GM10248 (cell line): ENCODE data around the gene IKZF2.

Experiments used
- CTCF ChIA-PET: fragments of 300-600 bp; sonication (Branson Sonifier 250); formaldehyde crosslinking; extraction: SDS; loops from one replicate; lab custom pipeline; 2021; ENCODE audit warnings: antibody characterized with exemption; lab: Yijun Ruan, JAX
- POLR2A ChIA-PET: fragments of 350-650 bp; sonication (Branson Sonifier 250); formaldehyde crosslinking; extraction: SDS; loops from one replicate; lab custom pipeline; 2020; ENCODE audit warnings: antibody characterized with exemption; lab: Yijun Ruan, JAX
- DNase-seq: peaks from one replicate; pipeline ENCODE4 v3.0.0; 2012; ENCODE audit errors: extremely low spot score
- CTCF ChIP-seq: IDR thresholded peaks from 2 replicates; pipeline ENCODE4 v1.5.1; 2012; ENCODE audit warnings: mild to moderate bottlenecking, low read depth; ENCODE audit errors: extremely low read depth, missing control alignments, control extremely low read depth

The IKZF2 gene

GRCh38 chr2:213046431-213046830 is 105.0 kb downstream of the IKZF2 start:
- ChIA-PET CTCF (interaction anchor here (1.6 to 2.1 kb wide), 4 partner anchors 8 to 108 kb away, joined by 4 to 9 read pairs (median 6); no protein-coding TSS in a partner anchor), POLR2A (no interaction called here)
- TF ChIP-seq CTCF: no peak
- DNase-seq: no peak

DNA sequence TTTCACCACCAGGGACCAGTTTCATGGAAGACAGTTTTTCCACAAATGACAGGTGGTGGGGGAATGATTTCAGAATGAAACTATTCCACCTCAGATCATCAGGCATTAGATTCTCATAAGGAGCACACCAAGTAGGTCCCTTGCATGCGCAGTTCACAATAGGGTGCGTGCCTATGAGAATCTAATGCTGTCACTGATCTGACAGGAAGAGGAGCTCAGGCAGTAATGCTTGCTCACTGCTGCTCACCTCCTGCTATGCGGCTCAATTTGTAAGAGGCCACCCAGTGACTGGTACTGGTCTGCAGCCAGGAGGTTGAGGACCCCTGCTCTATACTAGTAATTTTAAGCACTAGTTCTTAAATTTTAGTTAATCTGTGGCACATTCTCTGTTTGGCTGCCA is 107.8 kb downstream of the IKZF2 start:
- DNase-seq: no peak
- ChIA-PET POLR2A (no interaction called here), CTCF (interaction anchor here (0.8 to 1.0 kb wide), 2 partner anchors 31 to 48 kb away, joined by 3 read pairs; no protein-coding TSS in a partner anchor)
- TF ChIP-seq CTCF: no peak

GRCh38 chr2:213042262-213042661 is 109.2 kb downstream of the IKZF2 start:
- TF ChIP-seq CTCF: no peak
- ChIA-PET POLR2A (no interaction called here), CTCF (interaction anchor here (1.0 to 1.1 kb wide), 2 partner anchors 24 to 46 kb away, joined by 3 read pairs; no protein-coding TSS in a partner anchor)
- DNase-seq: no peak

DNA sequence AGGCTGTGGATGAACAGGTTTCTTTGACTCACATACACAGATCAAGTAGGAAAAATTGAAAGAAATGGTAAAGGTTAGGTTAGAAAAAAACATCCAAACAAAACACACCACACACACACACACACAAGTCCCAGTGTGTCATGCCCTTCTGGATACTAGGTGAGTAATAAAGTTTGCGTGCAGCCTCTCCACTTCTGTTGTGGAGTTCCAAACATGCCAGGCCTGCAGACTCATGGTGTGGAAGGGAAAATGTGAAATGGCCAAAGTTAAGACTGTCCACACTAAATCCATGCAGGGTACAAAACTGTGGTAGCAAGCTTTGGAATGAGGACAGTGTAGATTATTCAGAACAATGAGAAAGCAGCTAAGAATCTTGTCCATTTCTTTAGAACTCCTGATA is 114.6 kb downstream of the IKZF2 start:
- TF ChIP-seq CTCF: no peak
- ChIA-PET POLR2A (no interaction called here), CTCF (interaction anchor here (1.5 to 2.3 kb wide), 2 partner anchors 11 to 12 kb away, joined by 3 to 7 read pairs; no protein-coding TSS in a partner anchor)
- no peak for DNase-seq

DNA sequence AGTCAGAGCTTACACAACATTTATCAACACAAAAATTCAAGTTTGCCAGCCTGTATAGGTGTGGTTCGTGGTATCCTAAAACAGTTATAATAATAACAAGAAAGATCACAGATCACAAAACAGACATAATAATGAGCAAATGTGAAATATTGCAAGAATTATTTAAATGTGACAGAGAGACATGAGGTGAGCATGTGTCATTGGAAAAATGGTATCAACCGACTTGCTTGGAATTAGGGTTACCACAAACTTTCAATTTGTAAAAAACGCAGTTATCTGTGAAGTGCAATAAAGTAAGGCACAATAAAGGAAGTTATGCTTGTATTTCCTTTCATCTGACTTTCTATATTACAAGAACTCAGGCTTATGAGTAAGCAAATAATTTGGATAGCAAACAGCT is 116.8 kb downstream of the IKZF2 start:
- DNase-seq: no peak
- POLR2A ChIA-PET: no interaction called here
- CTCF ChIA-PET: interaction anchor here (1.0 to 2.7 kb wide), 5 partner anchors 9 to 109 kb away, joined by 3 to 12 read pairs (median 4); no protein-coding TSS in a partner anchor
- no peak for TF ChIP-seq CTCF

GRCh38 chr2:213032607-213033006 is 118.8 kb downstream of the IKZF2 start:
- TF ChIP-seq CTCF: no peak
- ChIA-PET CTCF (no interaction called here), POLR2A (no interaction called here)
- DNase-seq: no peak
